ENCODE results near the gene AGBL5. TPM values are rescaled to one million over a fixed set of nuclear protein-coding genes. Genes with fewer than 3 reads are reported as not detected.

Gene AGBL5
- total and polyA plus RNA-seq, 4 donors, result 8.6 to 22.3 (median 14.4) TPM

DNA sequence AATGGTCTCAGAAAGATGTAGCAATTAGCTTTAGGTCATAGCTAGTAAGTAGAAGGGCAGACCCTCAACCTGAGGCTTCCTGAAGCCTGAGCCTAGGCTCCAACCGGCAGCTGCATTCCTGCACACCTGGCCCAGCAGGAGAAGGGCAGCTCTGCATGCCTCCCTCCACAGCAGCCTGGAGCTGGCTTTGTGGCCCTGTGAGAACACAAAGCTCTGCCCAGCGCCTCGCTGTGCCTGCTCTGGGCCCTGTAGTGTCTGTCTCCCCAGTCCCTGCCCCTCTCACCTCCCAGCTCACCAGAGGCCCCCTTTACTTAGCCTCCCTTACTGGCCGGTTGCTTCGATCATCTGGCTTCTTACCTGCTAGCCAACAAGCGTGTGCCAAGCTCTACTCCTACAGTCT is 12.0 kb upstream of the AGBL5 start:
- TF ChIP-seq, protein P1, sequence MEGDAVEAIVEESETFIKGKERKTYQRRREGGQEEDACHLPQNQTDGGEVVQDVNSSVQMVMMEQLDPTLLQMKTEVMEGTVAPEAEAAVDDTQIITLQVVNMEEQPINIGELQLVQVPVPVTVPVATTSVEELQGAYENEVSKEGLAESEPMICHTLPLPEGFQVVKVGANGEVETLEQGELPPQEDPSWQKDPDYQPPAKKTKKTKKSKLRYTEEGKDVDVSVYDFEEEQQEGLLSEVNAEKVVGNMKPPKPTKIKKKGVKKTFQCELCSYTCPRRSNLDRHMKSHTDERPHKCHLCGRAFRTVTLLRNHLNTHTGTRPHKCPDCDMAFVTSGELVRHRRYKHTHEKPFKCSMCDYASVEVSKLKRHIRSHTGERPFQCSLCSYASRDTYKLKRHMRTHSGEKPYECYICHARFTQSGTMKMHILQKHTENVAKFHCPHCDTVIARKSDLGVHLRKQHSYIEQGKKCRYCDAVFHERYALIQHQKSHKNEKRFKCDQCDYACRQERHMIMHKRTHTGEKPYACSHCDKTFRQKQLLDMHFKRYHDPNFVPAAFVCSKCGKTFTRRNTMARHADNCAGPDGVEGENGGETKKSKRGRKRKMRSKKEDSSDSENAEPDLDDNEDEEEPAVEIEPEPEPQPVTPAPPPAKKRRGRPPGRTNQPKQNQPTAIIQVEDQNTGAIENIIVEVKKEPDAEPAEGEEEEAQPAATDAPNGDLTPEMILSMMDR (IDR thresholded peaks at IDR 0.05; ENCODE audit: control extremely low read depth, extremely low read depth), result no peak
- H3K27me3 ChIP-seq (ENCODE audit: control insufficient read depth in 3 of 3, insufficient read depth in 3 of 3, low read length in 2 of 3), result no peaks in the 10 kb centered on the region
- 95 to 97% methylated on average over 6 of the region's 6 CpGs for WGBS, 2 donors
- H3K27ac ChIP-seq (ENCODE audit: low read depth in 1 of 2, low read length in 1 of 2), result no peak overlapping the region
- H3K9ac ChIP-seq (ENCODE audit: insufficient read depth in 1 of 2, low read length in 2 of 2), result no peak overlapping the region
- DNase-seq, result no peak
- no peaks in the 10 kb centered on the region for H3K9me3 ChIP-seq (ENCODE audit: control insufficient read depth in 4 of 4, insufficient read depth in 3 of 4, low read length in 3 of 4)
- peaks cover 30 to 65% (median 39%) of the 10 kb centered on the region in 4 donors for H3K36me3 ChIP-seq (ENCODE audit: control insufficient read depth in 4 of 4, insufficient read depth in 4 of 4, low read length in 4 of 4)
- no peak for ATAC-seq (ENCODE audit: insufficient read depth, low FRiP score)
- no peak overlapping the region for H3K4me3 ChIP-seq
- H3K4me1 ChIP-seq (ENCODE audit: control insufficient read depth in 5 of 5, insufficient read depth in 5 of 5, low read length in 5 of 5), result peaks cover 0 to 5% (median 0%) of the 10 kb centered on the region in 5 donors

DNA sequence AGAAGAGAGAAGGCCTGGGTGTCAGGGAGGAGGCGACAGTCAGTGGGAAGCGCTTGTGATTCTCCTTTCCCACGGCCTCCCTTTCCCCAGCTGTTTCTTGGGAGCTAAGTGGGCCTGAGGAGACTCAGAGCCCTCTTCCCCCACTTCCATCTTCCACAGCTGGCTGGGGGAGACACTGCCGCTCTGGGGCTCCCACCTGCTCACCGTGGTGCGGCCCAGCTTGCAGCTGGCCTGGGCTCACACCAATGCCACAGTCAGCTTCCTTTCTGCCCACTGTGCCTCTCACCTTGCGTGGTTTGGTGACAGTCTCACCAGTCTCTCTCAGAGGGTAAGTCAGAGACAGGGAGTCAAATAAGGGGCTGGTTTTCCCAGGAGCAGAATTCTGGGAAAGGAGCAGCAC is 11.6 kb upstream of the AGBL5 start:
- DNase-seq, result no peak
- peaks cover 0 to 5% (median 0%) of the 10 kb centered on the region in 5 donors for H3K4me1 ChIP-seq (ENCODE audit: control insufficient read depth in 5 of 5, insufficient read depth in 5 of 5, low read length in 5 of 5)
- H3K27ac ChIP-seq (ENCODE audit: low read depth in 1 of 2, low read length in 1 of 2), result no peak overlapping the region
- no peaks in the 10 kb centered on the region for H3K27me3 ChIP-seq (ENCODE audit: control insufficient read depth in 3 of 3, insufficient read depth in 3 of 3, low read length in 2 of 3)
- peaks cover 30 to 65% (median 37%) of the 10 kb centered on the region in 4 donors for H3K36me3 ChIP-seq (ENCODE audit: control insufficient read depth in 4 of 4, insufficient read depth in 4 of 4, low read length in 4 of 4)
- WGBS, 2 donors, result 96% methylated on average over 7 of the region's 7 CpGs
- no peak overlapping the region for H3K9ac ChIP-seq (ENCODE audit: insufficient read depth in 1 of 2, low read length in 2 of 2)
- H3K9me3 ChIP-seq (ENCODE audit: control insufficient read depth in 4 of 4, insufficient read depth in 3 of 4, low read length in 3 of 4), result no peaks in the 10 kb centered on the region
- TF ChIP-seq, protein P1 (IDR thresholded peaks at IDR 0.05; ENCODE audit: control extremely low read depth, extremely low read depth), result no peak
- no peak for ATAC-seq (ENCODE audit: insufficient read depth, low FRiP score)
- H3K4me3 ChIP-seq, result no peak overlapping the region

DNA sequence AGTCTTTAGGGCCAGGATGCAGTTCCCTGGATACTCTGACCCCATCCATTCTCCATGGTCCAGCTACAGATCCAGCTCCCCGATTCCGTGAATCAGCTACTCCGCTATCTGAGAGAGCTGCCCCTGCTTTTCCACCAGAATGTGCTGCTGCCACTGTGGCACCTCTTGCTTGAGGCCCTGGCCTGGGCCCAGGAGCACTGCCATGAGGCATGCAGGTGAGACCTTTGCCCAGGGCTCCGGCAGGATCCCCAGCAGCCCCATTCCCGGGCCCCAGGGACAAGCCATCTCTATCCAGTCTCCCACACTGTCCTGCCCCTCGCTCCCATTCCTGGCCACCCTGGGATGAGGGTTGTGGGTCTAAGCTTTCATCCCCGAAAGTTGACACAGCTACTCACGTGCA is 11.2 kb upstream of the AGBL5 start:
- H3K27me3 ChIP-seq (ENCODE audit: control insufficient read depth in 3 of 3, insufficient read depth in 3 of 3, low read length in 2 of 3), result no peaks in the 10 kb centered on the region

More for the DNA sequence above, 11.2 kb upstream of the AGBL5 start:
- DNase-seq (no peak), ATAC-seq (ENCODE audit: insufficient read depth, low FRiP score) (no peak)
- Histone ChIP-seq H3K4me1 (ENCODE audit: control insufficient read depth in 5 of 5, insufficient read depth in 5 of 5, low read length in 5 of 5) (peaks cover 0 to 5% (median 0%) of the 10 kb centered on the region in 5 donors), H3K36me3 (ENCODE audit: control insufficient read depth in 4 of 4, insufficient read depth in 4 of 4, low read length in 4 of 4) (peaks cover 27 to 63% (median 33%) of the 10 kb centered on the region in 4 donors), H3K27ac (ENCODE audit: low read depth in 1 of 2, low read length in 1 of 2) (no peak overlapping the region), H3K9me3 (ENCODE audit: control insufficient read depth in 4 of 4, insufficient read depth in 3 of 4, low read length in 3 of 4) (no peaks in the 10 kb centered on the region), H3K9ac (ENCODE audit: insufficient read depth in 1 of 2, low read length in 2 of 2) (no peak overlapping the region), H3K4me3 (no peak overlapping the region)
- TF ChIP-seq, protein P1 (IDR thresholded peaks at IDR 0.05; ENCODE audit: control extremely low read depth, extremely low read depth), result no peak
- WGBS, 2 donors, result 94 to 96% methylated on average over 8 of the region's 8 CpGs
